ENCODE data around the gene DENND1A. TPM values are rescaled to one million over a fixed set of nuclear protein-coding genes. Genes with fewer than 3 reads are reported as not detected.

DENND1A gene
- total RNA-seq, 1 donor from 2014 or later, result 26.3 TPM

GRCh38 chr9:123568691-123569688 lies 360.9 kb downstream of the DENND1A start:
- no peak for DNase-seq (ENCODE audit: low spot score)

GRCh38 chr9:123567013-123567412 lies 362.9 kb downstream of the DENND1A start:
- no peak for DNase-seq (ENCODE audit: low spot score)

DNA sequence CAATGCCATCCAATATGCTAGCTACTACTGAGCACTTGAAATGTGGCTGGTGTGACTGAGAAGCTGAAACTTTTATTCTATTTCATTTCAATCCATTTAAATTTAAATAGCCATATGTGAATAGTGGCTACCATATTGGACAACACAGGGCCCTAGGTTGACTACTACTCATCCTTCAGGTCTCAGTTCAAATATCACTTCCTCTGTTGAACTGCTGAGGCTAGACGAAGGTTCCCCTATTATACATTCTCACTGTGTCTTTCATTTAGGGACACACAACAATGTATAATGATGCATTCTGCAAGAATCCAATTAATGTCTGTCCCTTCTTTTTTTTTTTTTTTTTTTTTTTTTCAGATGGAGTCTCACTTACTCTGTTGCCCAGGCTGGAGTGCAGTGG lies 365.3 kb downstream of the DENND1A start:
- no peak for DNase-seq (ENCODE audit: low spot score)

DNA sequence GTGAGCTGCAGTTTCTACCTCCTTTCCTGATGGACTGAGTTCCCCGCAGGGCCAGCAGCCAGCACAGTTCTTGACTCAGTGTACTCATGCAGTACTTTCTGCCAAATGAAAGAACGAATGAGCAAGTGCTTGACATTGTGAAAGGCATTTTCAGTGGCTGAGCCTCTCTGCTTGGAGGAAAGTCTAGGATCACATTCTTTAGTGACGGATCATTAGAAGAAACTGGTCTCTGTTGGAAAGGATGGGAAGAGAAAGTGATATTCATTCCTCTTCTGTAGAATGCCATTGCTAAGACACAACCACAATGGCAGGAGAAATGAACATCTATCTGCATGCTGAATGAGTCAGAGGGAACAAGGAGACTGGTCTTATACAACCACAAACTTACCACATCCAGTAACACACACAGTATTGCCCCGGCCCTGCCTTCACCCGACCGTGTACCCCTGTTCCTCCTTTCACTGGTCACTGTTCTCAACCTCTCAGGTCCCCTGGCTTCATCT lies 367.0 kb downstream of the DENND1A start:
- no peak for DNase-seq (ENCODE audit: low spot score)

DNA sequence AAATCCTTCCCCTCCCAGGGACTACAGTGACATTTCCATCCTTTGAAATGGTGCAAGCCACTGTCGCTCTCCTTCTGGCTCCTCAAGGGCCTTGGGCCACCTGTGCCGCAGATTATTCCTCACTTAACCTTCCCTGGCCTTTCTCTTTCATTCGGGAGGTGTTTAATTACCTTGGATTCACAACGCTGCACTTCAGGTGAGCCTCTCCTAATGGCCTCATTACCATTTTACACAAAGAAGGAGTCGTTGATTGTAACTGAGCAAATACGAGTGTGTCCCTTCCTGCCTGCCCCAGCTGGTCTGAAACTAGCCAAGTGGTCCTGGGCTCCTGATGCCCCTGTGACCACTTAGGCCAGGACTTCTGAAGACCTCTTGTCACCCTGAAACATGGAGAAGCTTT lies 368.9 kb downstream of the DENND1A start:
- DNase-seq (ENCODE audit: low spot score), result no peak

- DNase-seq (ENCODE audit: low spot score), result no peak
Observed at GRCh38 chr9:123556464-123557435, 373.2 kb downstream of the DENND1A start.

GRCh38 chr9:123555646-123556045 lies 374.3 kb downstream of the DENND1A start:
- no peak for DNase-seq (ENCODE audit: low spot score)

- no peak for DNase-seq (ENCODE audit: low spot score)
Observed at GRCh38 chr9:123552530-123552929, 377.4 kb downstream of the DENND1A start.

GRCh38 chr9:123551734-123552133 lies 378.2 kb downstream of the DENND1A start:
- DNase-seq (ENCODE audit: low spot score), result no peak

DNA sequence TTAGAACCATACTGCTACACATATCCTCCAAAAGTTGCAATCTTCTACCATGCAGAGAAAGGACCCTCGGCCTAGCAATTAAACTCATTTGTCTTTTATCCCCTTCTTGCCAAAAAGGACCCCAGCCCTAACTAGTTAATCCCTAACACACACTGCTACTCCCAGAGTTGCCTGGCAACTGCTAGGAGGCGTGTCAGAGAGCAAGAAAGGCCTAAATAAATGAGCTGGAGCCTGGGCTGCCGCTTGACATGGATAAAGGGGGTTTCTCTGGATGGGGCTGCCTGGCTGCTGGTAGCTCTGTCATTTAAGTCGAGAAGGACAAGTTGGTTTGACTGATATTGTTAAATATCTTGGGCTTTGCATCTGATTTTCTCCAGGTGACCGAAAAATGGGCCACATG lies 379.1 kb downstream of the DENND1A start:
- no peak for DNase-seq (ENCODE audit: low spot score)

GRCh38 chr9:123550012-123550411 lies 379.9 kb downstream of the DENND1A start:
- DNase-seq (ENCODE audit: low spot score), result no peak

GRCh38 chr9:123548741-123549545 lies 381.0 kb downstream of the DENND1A start:
- DNase-seq (ENCODE audit: low spot score), result no peak

DNA sequence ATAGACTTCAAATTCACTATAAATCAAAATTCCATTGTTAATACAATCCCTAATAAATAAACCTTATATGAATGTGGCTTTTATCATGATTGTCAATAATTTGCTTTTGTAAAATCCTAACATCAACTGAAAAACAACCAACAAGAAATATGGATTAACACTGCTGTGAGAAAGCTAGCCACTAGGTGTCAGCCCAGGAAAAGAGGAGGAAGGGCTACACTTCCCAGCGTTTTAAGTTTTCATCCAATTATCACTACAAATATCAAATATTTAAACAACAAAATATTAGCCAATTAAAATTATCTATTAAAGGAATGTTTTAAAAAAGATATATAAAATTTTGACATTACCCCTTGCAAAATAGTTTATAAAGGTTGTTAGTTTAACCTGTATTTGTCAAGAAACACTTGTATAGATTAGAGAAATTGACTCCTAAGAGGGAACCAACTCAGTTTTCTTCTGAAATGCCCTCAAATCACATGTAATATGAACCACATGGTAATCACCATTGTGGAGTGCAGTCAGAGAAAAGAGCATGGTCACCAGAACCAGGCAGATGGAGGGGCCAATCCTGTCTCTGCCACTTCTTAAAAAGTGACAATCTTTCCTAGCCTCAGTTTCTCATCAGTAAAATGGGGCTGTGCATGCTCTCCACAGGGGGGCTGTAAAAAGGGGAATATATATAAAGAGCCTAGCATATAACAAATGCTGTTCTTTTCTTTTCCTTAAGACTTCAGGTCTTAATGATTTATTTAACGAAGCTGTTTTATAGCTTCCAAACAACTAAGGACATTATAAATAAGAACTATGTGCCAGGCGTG lies 385.7 kb downstream of the DENND1A start:
- DNase-seq (ENCODE audit: low spot score), result no peak

DNA sequence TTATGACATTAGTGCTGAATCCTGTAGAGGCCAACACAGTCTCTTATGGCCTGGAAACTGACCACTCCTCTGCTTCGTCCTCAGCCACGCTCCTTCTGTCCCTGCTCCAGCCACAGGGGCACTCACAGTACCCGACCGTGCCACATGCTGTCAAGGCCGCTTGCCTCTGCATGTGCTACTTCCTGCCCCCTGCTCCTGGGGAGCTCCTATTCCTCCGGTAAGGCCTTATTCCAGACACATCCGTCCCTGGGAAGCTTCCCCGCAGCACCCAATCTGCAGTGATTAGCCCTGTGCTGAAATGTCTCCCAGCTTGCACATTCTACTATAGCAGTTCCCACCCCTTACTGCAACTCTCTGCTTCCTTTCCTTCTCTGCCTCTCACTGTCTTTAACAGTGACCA lies 386.4 kb downstream of the DENND1A start:
- no peak for DNase-seq (ENCODE audit: low spot score)

GRCh38 chr9:123542435-123543225 lies 387.3 kb downstream of the DENND1A start:
- DNase-seq (ENCODE audit: low spot score), result no peak

DNA sequence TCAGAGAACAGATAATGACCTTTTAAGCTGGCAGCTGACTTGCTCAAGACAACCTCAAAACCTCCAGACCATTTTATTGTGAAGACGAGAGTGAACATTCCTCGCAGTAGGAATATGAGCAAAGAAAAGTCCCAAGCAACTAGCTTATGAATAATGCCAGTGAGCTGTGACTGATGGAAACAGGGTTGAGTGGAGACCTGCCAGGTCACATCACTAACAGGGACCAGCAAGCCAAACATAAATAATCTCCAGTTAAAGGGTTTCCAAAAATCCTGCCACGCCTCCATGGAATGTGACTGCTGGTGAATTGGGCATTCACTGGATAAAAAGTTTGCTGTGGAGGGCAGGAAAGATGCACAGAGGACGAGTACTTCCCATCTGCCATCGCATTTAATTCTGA lies 388.5 kb downstream of the DENND1A start:
- no peak for DNase-seq (ENCODE audit: low spot score)

DNA sequence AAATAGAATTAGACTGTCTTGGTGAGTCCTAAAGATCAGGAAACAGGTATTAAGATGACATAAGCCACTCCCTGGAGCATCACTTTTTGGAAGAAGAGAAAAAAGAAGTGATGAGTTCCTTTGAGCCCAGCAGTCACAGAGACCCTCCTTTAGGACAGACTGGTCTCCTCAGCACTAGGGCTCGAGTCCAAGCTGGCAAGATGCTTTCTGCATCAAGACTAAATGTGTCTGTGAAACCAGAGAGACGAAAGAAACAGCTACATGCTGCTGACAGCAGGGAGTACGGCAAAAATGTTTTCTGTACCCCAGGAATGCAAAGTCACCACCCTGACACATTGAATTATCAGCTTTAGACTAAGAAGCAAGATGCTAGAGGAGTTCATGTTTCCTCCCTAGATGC lies 389.5 kb downstream of the DENND1A start:
- DNase-seq (ENCODE audit: low spot score), result no peak

DNA sequence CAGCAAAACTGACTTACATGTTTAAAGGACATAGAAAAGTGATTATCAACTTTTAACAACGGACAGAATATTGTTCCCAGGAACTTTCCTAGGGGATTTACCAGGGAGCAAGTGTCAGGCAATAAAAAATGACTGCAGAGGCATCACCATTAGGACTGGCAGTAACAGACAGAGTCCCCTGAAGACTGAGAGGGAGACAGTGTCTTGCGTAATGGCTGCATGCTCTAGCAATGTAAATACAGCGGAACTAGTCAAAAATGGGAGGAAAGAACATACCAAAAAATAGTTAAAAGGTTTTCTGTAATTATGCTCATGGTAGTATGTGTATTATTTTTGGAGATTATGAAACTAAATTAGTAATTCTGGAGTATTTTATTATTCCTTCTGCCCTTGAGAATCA lies 392.1 kb downstream of the DENND1A start:
- no peak for DNase-seq (ENCODE audit: low spot score)

GRCh38 chr9:123536455-123536868 lies 393.5 kb downstream of the DENND1A start:
- DNase-seq (ENCODE audit: low spot score), result no peak

GRCh38 chr9:123534336-123534735 lies 395.6 kb downstream of the DENND1A start:
- no peak for DNase-seq (ENCODE audit: low spot score)
